Islet of Langerhans (tissue), 1 donor: Measurements from ENCODE around the gene HOXB7.

Experiments
- FAIRE-seq: peaks from one replicate; lab custom pipeline; 2011; peaks lifted over from hg19 to GRCh38; lab: Jason Lieb, UNC

Gene HOXB7

DNA sequence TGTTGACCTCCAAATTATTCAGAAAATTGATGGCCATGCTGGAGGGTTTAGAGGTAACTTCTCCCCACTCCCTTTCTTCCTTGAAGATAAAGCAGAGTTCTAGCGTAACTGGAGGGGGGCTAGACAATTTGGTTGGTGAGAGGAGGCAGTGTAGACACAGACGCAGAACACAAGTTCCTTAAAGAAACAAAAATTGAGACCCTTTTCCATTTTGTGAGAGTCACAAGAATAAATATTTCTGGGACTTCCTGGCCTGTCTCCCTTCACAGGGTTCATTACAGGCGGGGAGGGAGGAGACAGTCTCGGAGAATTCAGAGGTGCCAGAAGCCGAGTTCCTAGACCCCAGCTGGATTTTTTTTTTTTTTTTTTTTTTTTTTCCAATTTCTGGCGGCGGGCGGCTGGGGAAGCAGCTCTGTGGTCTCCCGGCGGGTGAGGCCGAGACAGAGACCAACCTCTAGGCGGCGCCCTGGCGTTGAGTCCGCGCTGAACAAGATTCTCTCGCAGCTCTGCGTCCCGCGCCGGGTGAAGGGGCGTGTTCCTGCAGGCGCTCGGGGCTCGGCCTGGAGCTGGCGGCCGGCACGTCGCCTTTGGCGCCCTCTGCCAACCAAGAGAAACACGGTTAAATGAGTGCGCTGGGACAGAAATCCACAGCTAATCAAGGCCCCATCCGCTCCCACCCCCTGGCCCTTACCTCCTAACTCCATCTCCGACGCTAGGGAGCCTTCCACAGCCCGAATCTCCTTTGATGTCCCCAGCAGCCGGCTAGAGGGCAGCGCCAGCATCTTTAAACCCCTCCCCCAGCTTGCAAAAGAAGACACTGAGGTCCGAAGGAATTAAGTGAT is 25.6 kb upstream of the HOXB7 start:
- no peak for FAIRE-seq

DNA sequence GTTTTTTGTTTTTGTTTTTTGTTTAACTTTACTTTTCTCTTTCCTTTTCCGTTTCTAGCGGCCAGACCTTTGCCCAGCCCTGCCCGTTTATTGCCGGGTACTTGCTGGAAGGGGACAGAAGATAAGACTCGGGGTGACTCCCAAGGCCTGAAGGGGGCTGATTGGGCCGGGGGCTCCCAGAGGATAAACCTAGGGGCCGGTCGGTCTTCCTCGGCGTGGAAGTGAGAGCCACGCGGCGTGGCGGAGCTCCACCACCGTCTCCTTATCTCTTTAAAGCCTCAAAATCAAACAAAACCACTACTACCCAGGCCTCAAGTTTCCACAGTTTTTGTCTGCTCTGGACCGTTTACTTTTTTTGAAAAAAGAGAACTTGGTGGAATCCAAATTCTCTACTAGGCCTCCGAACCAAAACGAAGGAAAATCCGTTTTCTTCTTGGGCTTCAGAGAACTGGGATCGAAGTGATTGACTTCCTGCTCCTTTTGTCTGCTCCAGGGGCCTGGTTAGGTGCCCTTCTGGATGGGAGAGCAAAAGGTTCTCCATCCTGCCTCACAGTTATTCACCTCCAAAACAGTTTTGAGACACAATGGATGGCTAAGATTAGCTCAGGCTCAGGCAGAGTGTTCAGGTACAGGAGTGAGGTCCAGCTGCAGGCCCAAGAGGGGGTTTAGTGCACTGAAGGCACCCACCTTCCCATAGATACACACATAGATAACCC is 23.8 kb upstream of the HOXB7 start:
- no peak for FAIRE-seq

DNA sequence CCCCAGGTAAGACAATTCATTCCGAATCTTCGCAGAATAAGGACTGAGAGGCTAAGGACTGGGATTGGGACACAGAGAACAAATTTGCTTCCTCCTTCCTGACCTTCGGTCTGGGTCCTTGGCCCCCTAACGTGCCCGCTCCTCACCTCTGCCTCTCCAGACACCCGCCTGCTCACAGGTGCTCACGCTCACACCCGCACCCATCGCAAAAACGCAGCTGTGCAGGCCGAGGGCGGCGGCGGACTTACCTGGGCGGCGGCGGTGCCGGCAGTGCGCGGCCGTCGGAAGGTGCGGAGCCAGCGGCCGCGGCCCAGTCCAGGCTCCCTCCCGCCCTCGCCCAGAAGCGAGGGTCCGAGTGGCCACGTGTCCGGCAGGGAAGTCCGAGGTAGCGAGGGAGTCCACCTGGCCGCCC is 22.5 kb upstream of the HOXB7 start:
- no peak for FAIRE-seq

DNA sequence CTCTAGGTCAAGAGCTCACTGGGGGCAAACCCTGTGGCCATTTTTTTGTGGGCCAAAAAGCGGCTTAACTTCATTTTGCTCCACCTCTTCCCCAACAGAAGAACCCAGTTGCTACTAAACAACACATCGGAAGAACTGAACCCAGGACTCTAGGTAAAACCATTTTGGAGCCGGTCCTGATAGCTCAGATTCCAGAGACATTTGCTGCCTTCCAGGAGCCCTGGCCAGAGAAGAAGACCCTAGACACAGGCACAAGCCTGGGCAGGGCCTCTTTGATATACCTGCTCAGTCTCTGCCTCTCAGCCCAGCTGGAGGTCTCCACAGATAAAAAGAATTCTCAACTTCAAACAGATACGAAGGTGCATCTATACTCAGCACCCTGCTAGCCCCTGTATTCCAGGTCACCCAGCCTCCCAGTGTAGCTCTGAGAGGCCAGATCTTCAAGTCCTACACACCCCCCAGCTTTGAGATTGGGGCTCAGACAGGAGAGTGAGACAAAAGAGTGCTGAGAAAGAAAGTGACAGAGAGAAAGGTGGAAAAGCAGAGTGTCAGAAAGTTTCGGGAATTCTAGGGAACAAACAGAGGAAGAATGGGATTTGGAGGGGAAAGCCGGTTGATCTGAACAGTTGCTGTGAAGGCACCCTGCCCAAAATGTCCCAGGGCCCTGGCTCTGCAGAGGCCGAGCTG is 21.9 kb upstream of the HOXB7 start:
- FAIRE-seq = no peak

DNA sequence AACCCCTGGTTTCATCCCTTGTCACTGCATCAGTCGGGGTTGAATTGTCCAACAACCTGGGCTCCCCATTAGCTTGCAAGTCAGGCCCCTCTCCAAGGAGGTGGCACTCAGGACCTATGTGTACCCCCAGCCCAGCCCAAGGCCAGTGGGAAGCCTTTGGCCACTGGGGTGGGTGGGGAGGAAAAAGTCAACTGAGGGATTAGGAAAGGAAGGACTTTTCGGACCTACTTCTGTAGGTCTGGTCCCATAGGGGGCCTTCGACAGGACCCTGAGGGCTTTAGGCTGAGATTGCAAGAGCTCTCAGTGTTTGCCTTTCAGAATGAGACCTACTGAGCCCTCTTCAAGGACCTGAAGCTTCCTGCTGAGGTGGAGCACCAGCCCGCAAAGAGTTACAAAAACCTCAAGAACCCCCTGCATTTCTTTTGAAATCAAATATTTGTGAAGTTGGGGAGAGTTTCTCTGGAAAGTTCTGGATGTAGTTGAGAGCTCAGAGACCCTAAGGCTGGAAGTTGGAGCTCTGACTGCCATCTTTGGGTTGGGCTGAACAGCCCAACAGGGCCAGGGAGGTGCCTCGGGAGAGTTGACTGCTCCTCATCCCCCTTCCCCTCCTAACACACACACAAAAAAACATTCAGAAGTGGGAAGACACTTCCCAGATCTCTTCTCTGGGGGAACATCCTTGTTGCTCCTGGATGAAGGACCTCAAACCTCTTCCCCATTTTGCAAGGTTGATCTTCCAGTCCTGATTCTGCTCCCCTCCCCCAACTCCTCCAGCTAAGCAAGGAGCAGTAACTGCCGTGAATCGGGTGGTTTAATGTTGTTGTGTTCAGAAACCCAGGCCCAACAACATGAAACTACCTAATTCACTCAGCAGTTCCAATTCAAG is 21.1 kb upstream of the HOXB7 start:
- FAIRE-seq = no peak

DNA sequence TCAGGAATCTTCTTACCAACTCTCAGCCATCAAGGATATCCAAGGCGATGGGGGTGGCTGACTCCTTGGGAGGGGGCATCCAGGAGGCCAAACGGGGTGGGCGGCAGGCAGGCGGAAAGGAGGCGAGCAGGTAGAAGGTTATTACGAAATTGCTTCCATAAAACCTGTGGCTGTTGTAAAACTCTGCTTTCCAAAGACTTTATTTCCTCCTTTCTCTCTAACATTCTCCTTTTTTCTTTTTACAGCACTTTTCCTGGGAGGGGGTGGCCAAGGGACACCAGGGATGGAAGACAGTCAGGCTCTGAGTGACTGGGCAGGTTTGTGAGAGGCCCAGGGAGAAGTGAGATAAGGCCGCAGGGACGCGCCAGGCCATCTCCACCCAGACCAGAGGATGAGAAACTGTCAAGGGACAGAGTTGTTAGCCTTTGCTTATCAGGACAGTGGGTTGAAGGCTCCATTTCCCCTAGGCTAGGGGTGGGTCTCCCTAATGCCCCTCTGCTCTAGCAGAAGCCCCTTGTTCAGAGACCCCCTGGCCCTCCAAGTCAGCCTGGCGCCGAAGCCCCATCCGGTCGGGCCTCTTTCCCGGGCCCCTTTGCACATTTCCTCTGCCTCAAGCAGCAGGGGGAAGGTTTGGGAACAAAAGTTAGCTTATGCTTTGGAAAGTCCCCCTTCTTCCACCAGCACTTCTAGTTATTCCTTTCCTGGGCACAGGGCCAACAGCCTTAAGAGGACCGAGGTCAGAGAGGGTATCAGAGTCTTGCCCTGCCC is 20.3 kb upstream of the HOXB7 start:
- FAIRE-seq = no peak

DNA sequence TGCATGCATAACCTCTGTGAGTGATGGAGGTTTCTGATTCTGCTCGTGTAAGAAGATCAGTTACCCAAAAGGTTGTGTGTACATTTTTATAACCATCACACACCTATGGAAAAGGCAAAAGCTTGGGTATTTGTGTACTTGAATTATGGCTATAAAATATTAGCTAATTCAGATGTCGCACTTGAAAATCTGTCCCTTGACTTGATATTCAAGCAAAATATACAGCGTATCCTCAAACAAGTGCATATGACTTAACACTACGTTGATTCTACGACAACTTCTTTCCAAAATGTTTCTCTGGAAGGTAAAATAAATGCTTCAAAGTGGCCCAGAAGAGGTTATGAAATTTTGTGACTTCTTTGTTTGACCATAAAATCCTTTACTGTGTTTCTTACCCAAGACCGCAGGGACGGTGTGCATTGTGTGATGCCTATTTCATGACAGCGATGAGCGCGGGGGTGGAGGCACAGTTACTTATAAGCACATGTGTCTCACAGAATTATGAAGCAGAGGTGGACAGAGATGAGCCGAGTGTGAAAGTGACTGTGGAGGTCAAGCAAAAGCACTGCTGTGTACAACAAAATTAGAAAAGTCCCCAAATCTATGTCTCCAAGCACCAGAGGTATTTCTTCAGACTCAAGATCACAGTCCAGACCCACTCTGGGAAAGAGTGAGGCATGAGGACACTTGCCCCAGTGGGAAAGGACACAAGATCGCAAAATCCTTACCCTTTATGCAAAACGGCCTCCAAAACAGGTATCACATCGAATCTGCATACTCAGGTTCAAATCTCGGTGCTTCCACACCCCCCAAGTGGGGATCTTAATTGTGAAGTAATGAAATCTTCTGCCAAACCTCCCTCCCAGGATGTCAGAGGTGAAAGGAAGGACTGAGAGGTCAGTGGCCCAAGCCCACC is 19.4 kb upstream of the HOXB7 start:
- no peak for FAIRE-seq

DNA sequence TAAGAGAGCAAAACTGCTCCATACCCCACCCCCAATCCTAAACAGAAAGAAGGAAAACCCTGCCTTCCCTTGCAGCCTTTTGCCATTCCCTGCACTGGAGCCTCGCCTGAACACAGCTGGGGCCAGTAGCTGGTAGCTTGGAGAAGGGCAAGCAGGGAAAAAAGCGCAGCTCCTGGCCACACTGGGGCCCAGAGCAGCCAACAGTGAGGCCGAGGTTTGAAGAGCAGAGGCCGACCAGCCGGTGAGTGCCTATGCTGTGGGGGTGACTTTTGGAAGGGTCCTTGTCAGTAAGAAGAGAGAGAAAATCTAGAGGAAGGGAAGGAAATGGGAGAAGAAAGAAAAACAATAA is 18.6 kb upstream of the HOXB7 start:
- FAIRE-seq = no peak

DNA sequence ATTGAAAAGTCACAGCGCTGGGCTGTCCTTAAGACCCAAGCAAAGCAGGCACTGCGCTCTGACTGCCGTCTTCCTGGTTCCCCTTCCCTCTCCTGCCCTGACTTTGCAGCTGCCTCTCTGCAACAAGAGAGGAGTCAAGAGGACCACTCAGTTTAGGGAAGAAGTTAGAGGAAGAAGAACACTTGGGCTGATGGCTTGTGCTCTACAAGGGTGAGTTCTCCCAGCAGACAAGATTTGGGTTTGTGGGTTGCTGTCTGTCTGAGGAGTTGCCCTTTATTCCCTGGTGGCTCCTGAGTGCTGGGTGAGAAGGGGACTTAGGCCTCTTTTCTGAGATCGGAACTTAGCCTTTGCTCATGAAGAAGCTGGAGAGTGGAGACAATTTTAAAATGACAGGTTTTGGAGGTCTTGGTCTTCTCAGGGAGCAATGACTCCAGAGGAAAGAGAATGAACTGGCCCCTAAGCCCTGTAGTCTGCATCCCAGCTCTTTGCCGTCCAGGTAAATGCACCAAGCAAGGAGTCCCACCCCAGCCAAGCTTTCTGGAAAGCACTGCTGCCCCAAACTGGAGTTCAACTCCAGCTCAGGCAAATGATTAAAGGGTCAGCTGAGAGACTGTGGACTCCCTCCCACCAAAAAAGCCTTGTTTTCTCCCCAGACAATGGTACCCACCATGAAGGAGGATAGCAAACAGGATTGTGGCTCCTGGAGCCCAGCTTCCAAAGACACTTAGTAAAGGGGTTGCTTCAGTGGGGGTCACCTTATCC is 18.0 kb upstream of the HOXB7 start:
- no peak for FAIRE-seq

DNA sequence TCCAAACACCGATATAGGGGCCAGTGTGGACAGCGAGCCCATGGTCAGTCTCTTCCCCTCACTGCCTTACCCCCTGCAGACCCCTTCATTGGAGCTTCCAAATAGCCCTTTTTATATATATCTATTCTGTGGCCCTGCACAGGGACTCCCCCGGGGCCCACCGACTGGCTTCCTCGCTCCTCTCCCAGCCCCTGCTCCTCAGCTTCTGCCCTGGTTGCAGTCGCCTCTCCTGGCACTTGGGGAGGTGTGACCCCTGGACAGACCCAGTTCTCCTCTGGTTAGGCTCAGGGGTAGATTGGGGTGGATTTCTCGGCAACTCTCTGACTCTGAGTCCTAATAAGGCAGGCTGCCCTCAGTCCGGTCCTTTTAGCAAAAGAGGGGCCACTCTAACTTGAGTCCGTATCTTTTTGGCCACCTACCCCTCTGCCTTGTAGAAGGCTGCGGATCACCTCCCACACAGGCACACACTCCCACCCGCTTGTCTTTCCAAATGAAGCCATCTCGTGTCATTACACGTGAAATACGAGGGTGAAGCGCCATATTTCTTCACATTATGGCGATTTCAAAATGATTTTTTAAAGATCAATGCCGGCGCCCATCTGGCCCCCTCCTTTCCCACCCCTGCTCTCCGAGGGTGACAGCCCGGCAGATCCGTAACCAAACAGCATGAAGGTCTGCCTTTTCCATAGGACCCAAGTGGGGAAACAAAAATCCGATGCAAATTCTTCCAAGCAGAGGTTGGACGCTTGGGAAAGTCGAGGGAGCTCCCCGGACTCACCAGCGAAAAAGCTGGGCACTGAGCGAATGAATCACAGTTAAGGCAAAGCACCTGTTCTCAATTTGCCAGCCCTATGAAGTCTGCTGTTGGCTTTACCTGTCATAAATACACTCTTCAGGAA is 17.1 kb upstream of the HOXB7 start:
- FAIRE-seq = no peak

DNA sequence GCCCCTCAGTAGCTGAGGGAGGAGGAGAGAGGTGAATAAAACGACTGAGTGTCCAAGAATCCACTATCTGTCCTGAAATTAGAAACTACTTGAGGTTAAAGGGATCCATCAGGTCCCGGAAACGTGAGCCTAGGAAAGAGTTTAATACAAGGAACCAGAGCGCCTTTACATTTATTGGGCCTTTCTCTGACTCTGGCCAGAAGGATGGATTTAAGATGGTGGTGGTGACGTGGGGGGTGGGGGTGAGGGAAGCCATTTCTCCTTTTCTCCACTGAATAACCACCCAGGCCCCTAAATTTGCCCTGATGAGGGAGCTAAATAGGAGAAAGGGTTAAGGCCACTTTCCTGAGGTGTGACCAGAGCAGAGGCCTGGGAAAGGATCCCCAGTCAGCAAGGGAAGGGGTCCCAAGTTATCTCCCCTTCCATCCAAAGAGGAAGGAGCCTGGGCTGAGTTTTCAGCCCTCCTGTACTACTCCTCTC is 16.3 kb upstream of the HOXB7 start:
- FAIRE-seq = no peak

DNA sequence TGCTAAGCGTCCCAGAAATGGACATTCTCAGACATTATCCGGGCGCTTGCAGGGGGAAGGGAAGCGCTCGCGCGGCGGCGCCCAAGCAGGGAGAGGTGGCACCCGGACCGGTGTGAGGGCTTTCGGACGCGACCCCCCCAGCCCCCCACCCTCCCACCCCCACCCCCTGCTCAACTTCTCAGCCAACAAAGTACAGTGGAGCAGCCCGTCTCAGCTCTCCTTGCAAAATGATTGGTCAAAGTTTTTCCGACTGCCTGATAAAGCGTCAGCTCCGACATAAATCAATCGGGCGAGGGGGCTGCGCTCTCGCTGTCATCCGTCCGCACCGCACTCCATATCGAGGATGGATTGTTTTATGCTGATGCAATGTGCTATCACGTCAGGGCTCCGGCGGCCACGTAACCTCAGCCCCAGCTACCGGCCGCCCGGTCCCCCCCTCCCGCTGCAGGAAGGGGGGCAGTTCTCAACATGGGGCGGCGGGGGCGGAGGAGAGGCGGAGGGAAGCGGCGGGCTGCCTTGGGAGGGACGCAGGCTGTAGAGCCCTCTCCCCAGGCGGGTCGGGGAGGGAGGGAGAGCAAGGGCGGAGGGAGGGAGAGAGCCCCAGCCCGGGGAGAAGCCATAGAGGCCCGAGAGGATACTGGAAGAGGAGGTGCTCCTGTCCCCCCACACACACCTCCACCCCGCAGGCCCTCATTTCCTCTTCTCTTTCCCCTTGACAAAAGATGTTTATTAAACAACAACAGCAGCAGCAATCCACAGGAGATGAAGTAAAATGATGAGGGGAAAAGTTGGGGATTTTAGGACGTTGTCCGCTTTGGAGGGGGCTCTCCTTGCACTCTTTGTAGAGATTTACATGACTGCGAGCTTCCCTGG is 15.7 kb upstream of the HOXB7 start, which contains the start of gene HOXB9:
Gene HOXB9 (minus strand): TSS at position 114 of the 873 bp plus-strand sequence. CDS start 89 bp downstream, at position 25.
- no peak for FAIRE-seq

DNA sequence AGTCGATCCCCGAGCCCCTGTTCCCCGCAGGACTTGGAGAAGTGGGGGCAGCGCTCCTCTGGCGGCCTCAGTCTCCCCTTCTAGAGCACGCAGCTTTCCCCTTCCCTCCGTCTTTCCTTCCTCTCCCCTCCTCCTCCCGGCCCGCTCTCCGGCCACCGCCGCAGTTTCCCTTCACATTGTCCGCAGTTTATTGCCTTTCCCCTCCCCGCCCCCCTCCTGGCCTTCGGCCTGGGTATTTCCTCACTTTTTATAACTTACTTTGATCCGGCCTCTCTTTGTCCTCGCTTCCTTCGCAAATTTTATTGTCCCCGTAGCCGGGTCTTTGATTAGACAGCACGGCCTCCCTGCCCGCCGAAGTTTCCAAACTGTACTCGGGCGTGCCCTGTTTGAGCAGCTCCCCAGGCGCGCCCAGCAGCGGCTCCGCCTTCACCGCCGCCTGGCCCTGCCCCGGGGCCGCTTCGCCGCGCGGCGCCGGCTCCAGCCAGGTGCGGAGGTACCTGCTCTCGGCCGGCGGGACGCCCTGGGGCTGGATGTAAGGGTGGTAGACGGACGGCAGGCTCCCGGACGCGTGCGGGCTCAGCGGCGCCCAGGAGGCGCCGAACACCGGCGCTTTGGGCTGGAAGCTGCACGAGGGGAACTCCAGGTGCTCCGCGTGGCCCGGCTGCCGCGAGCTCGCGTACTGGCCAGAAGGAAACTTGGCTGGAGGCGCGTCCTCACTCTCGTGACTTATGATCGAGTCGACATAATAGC is 14.9 kb upstream of the HOXB7 start:
- no peak for FAIRE-seq

DNA sequence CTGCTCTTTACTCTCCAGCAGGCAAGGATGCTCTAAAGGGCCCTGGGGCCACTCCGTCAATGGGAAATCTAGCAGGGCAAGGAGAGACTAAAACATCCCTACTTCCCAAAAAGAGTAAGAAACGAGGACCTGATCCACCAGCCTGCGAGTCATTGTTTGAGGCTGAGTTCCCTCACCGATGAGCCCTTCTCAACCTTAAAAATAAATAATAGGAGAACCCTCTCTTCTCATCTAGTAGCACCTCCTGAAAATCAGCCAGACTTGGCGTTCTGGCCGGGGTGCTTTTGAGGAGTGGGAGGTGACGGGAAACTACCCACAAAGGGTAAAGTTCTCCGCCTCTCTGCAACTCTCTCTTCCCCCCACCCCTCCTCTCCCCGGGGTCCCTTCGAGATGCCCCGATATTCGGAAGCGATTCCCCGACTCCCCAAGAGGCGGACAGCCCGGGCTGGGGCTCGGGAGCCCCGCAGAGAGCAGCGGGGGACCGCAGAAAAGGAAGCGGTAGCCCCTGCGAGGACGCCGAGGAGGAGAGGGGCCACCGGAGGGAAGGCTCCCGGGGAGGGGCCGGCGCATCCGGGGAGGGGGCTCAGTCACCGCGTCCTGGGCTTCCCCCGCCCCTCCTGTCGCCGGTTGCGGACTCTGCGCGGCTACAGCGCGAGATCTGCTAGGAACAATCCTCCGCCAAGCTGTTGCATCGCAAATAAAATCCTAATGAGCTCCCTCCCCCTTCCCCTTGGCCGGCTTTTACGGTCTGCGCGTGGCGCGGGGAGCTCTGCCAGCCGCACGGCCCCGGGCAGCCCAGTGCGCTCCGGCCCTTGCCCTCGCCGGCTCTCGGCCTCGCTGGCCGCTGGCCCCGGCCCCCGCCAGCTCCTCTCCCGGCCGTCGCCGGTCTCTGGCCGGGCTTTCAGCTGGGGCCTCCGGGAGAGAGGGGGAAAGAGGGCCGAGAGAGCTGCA is 14.0 kb upstream of the HOXB7 start:
- FAIRE-seq = no peak

DNA sequence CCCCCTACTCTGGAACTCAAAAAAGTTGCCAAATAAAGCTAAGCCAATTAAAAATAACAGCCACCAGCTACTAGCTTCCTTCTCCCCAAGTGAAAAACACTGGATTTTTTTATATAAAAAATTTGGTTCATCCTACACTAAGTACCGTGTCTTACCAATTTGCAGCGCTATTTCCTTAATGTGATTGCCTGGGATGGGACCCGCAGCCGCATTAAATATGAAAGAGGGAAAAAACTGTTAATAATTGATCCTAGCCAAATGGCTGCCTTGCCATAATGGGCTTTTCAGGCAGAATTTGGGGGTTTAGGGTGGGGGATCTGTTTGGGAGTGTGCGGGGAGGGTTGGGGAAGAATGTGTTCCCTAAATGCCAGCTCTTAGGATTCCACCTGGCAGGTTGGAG is 13.3 kb upstream of the HOXB7 start:
- FAIRE-seq = no peak
